Stimulated activated CD4-positive, alpha-beta T cell treated with anti-CD3 and anti-CD28 coated beads, Interleukin-15, amount 100 ng/mL, for 24 hours (primary cell): ENCODE results near the gene EPG5.
"Not testable (repeated sequence)": the region's sequence is repeated elsewhere in the genome, so short reads cannot be mapped to it uniquely, and the experiment has no call there.

Source experiments
- DNase-seq: peaks from one replicate; pipeline ENCODE4 v3.0.0-alpha.2; 2020

The EPG5 gene

DNA sequence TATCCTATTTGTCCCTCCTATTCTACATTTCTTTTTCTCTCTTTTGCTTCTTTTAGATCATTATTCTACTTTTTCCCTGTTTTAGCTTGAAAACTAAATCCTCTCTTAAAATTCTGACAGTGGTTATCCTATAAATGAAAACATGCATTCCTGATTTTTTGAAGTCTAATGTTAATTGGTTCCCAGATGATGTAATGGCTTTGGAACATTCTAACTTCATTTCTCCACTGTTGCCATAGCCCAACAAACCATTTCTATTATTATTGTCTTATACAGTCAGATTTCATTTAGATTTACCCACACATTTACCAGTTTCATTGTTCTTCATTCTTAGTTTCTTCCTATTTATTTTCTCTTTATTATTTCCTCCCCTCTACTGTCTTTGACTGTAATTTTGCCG lies 105.2 kb downstream of the EPG5 start:
- no peak for DNase-seq

DNA sequence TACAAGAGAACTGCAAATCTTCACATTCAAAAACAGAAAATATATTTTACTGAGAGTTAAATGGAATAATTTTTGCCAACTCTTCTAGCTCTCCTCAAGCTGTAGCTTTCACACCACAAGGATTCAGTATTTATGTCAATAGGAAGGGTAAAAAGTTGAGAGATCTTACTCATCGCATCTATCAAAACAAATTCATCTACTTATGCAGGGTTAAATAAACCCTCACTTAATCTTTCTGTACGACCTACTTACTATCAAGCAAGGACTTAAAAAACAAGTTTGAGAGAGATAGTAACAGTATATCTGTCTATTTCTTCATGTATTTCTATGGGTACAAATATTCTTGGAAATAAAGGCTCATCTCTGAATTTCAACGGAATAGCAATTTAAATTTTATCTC lies 106.2 kb downstream of the EPG5 start:
- DNase-seq: no peak

DNA sequence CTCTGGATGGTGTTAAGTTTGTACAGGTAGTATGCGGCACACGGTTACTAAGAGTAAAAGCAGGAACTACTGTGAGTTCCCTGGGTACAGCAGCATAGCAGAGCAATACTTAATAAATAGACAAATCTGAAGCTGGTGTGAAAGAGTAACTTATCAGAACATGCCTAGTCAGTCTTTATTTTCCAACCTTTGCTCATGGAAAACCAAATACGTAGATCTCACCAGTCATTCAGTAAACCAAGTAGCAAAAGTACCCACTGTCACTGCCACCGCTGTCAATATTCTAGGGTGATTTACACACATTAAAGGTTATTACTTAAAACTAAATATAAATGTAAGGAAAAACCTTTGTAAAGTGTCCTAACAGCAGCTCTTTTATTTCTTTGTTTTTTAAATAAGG lies 106.6 kb downstream of the EPG5 start:
- no peak for DNase-seq

DNA sequence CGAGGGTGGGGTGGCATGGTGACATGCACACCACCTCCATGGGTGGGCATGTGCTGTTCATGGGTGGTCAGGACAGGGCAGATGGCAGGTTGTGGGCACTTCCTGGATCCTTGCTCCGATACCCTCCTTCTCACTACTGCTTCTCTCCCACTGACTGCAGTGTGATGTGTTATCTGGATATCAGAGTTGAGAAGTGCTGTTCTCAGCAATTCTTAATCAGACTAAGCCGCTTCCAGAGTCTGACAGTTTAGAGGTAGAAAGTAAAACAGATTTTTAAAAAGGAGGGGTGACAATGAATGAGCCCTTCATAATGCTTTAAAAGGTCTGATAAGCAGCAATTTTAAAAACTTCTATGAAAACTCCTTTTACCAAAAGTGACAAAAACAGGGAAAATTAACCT lies 107.8 kb downstream of the EPG5 start:
- no peak for DNase-seq

DNA sequence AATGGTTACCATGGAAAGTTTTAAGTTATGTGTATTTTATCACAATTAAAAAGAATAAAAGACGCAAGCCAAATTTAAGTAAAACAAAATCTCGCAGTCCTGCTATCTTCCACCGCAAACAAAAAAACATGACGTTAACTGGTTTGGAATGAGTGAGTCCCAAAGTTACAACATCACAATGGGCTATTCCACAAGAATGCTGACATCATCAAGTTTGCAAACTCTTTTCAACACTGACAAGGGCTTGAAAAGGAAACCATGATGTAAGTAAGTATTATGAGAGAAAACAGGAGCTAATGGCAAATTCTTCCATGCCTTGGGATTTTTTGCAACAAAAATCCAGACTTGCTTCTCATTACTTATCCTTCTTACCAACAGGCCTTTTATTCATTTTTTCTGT lies 110.6 kb downstream of the EPG5 start:
- DNase-seq: no peak

DNA sequence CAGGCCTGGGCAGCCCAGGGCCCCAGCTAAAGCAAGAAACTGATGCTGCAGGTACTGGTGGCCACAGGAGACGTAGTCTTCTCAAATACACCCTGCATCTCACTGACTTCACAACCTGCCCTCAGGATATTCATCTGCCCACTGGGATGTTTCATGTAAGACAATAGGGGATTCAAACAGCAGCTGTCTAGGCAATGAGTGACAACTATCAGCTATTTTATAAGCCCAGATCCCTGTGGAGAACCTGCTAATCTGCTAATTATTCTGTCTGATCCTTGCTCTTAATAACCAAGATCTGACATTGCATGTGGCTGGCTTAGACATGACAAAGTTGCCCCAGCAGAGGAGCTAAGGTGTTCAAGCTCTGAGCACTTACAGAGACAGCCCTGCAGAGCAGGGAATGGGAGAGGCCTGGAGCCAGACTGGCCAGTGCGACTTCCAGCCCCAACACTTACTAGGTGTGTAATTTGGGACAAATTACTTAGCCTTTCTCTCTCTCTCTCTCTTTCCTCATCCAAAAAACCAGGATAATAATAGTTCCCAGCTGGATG lies 113.0 kb downstream of the EPG5 start:
- DNase-seq: no peak

DNA sequence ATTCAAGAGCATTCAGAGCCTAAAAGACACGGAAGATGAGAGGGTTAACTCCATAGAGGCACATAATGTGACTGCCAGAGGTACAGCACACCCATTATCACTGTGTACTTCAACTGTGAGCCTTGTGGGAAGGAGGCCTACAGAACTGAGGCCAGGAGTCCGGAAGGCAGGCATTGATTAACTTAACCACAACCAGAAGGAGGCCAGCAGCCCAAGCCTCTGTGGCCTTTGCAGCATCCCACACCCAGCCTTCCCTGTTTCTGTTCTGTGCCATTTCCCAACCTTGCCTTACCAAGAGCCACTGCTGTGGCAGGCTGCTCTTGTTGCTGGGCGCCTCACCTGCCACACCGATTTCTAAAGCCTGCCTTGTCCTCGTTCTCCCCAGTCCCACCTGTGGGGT lies 114.5 kb downstream of the EPG5 start:
- DNase-seq: no peak

DNA sequence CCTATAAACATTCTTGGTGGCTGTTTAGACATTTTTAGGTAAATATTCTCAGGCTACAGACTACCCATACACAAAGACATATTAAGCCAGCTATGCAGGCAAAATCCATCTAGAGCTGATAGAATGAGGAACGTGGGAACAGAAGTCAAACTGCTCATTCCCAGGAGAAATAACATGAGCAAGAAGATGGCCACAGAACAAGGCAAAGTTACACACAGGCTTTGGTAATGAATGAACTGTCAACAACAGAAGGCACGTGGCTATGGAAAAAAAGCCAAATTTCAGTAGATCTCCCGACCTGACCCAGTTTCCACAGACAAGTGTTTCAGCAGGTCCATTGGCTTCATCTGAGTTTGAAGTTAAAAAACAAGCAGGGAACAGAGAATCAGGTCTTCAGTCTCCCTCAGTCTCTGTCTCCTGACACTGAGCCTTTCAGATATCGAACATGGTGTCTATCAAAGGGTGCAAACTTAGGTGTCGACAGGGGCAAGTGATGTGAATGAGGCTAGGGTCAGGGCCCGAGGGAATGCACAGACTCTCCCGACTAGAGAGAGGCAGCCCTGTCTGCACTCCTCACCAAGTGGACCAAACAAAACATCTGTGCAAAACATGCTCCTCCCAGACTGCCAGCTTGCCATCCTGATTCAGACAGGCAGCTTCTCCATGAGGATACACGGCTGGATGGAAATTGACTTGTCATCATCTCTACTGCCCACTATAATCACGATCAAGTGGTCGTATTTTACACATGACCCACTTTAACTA lies 115.8 kb downstream of the EPG5 start:
- DNase-seq: no peak

DNA sequence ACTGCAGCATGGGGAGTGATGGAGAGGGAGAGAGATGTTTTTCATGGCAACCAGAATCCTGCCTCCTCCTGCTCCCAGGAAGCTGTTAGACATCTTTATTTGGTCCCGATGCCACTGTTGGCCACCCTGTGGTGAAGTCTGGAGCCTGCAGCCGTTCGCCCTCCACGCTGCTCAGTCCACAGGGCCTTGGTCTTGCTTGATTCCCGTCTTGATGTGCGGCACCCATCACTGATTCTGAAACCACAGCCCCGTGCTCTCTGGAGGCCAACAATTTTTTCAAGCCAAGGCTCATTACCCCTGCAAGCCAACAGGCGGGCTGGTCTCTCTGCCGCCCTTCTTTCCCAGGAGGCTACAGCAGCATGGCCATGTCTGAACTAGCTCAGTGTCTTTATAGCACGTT lies 117.1 kb downstream of the EPG5 start:
- no peak for DNase-seq

DNA sequence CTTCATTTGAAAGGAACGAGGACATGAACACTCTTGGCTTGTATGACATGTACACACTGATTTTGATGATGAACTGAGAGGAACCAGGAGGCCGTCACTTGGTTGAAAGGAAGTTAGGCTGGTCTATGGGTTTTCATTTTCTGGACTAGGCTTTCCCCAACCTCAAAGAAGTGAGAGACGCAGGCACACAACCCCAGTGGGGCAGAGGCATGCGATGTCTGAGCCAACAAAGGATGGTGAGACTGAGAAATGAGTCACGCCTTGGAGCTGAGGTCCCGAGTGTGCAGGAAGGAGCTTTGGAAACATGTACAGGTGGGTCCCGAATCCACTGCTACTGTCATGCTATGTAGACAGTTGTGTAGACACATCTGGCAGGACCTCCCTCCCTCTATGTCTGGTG lies 117.6 kb downstream of the EPG5 start:
- no peak for DNase-seq

DNA sequence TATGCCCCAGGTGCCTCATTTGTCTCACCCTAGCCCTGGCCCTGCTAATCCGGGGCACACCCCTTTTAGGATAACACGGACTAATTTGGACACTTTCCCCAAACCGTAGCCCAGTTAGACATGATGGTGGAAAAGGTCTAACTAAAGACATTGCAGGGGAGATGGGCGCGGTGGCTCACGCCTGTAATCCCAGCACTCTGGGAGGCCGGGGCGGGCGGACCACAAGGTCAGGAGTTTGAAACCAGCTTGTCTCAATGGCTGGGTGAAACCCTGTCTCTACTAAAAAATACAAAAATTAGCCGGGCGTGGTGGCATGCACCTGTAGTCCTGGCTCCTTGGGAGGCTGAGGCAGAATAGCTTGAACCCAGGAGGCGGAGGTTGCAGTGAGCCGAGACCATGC lies 118.5 kb downstream of the EPG5 start:
- DNase-seq: not testable (repeated sequence)

DNA sequence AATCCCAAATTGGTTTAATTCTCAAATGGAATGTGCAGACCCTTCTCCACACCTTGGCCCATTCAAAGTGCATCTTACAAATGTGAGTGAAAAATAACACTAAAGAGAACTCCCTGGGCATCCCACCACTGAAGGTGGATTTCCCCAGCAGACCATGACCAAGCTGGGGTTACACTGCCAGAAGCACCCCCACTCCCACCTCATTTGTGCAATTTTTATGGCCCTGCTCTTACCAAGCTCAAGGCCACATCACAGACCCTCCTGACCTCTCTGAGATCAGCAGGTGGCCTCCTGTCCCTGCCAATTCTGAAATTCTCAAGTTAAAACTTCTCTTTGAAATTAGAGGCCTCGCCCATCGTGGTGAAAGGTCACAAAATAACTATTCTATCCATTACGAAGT lies 120.0 kb downstream of the EPG5 start:
- DNase-seq: no peak

DNA sequence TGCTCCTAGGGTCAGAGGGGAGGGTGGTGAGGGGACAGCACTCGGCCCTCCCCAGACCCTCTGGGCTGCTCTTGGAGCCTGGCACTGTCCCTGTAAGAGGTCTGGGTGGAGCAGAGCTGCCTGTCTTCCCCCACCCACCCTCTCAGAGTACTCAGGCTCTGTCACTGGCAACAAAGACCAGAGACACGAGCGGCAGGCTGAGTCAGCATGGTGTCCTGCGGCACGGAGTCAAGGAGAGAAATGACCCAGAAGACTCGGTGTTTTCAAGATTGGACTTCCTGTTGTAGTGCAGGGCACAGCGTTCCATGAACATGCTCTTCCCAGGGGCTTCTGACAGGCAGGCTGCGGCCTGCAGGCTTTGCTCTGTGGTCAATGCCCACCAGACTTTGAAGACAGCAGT lies 121.7 kb downstream of the EPG5 start:
- DNase-seq: no peak

DNA sequence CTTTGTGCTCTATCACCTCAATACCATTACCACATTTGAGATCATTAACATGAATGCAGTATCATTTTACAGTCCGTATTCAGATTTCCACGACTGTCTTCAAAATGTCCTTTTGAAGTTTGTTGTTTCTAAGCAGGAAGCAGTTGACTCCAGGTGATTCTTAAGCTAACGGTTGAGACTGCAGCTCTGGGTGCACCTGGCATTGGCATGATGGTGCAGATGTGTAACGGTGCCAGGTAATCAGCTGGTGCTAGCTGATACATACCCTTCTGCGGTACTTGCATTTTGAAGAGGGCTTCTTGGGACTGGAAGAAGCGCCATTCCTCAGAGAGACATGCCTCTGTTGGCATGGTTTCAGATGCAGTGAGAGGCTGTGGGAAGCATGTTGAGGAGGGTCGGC lies 122.2 kb downstream of the EPG5 start:
- no peak for DNase-seq

DNA sequence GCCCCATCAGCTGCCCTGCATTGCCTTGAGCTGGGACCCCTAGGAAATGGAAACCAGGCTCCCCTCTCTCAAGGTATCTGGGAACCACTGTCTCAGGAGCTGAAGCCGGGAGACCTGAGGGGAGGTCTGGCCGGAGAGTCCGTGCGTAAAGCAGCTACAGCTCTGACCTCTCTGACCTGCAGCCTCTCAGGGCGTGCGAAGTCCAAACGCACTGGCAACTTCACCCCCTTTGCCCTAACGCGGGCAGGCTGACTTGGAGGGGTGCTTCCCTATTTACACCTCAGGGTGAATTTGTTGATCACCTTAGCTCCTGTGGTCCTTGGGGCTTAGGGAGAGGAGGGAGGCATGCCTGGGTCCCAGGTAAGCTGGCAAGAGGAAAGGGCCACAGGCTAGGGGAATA lies 124.1 kb downstream of the EPG5 start:
- no peak for DNase-seq

DNA sequence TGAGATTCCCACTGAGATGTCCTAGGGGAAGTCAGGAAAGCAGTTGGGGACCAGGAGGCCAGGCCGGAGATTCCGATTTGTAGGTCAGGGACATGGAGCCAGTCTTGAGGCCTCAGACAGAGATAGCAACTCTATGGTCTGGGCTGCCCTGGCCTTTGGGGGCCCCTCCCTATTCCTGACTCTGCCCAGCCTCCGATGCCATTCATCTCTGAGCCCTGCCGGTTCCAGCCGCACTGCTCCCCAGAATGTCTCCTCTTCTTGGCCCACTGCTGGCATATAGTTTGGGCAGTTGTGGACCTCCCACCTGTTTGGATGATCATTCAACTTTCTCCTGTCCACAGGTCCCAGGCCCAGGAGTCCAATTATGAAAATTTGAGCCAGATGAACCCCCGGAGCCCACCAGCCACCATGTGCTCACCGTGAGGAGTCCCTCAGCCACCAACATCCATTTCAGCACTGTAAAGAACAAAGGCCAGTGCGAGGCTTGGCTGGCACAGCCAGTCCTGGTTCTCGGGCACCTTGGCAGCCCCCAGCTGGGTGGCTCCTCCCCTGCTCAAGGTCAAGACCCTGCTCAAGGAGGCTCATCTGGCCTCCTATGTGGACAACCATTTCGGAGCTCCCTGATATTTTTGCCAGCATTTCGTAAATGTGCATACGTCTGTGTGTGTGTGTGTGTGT lies 125.2 kb downstream of the EPG5 start:
- no peak for DNase-seq

DNA sequence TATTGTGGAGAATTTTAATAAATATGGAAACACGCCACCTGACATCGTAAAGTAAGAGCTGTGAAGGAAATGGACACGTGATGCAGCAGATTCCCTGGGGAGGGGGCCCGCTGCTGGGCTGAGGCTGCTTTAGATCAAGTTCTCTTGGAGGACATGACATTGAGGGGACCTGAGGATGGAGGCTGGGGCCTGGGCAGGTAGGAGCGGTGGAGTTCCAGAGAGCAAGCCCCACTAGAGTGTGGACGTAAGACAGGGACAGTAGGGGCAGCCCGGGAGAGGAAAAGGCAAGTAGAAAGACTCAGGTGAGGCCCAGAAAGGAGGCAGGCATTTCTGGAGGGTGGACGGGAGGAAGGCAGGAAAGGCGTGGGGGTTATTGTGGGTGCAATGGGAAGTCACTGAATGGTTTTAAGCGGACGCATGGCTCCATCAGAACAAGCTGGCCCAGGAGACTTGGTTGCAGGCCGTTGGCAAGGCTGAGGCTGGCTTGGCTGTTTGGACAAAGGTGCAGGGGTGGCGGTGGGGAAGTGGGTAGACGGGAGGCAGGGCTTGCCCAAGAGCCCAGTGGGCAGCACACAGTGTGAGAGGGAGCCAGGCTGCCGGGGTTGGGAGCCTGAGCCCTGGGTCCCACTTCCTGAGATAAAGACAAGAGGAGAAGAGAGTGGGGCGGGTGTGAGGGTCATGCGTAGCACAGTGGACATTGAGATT lies 125.9 kb downstream of the EPG5 start:
- DNase-seq: no peak

DNA sequence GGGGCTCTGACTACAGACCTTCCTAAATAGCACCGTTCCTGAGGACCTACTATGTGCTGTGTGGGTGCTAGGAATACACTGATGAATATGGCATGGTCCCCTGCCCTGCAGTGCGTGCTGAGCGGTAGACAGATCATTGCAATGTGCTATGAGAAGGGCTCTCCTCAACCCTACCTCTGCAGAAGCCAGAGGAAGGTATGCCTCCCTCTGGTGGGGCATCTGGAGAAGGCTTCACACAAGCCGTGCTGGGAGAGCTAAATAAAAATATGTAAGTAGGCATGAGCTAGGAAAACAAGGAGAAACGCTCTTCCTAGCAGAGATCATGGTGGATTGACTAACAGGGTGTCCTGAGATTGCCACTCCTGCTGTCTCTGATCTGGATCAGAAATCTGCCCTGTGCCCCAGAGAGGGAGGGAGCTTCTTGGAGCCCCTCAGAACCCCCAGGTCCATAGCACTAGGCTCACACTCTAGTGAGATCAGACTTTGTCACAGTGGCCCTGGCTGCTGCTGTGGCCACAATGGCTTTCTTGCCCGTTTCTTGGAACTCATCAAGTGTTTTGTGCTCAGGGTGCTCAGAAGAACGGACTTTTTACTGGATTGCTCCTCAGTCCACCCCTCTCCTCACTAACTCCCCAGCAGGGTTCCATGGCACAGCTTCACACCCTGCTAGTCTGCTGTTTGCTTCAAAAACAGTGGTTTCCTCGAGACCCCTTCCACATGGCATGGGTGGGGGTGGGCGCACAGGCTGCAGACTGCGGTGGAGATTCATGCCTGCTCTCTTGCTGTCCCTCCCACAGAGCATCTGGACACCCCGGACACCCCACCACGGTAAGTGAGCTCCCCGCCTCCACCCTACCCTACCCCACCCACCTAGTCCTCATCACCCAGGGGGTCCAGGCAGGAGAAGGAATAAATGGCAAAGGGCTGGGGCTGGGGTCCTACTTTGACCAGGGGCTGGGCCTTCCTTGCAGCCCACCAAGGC lies 127.4 kb downstream of the EPG5 start:
- peak; percentile 36 for DNase-seq

DNA sequence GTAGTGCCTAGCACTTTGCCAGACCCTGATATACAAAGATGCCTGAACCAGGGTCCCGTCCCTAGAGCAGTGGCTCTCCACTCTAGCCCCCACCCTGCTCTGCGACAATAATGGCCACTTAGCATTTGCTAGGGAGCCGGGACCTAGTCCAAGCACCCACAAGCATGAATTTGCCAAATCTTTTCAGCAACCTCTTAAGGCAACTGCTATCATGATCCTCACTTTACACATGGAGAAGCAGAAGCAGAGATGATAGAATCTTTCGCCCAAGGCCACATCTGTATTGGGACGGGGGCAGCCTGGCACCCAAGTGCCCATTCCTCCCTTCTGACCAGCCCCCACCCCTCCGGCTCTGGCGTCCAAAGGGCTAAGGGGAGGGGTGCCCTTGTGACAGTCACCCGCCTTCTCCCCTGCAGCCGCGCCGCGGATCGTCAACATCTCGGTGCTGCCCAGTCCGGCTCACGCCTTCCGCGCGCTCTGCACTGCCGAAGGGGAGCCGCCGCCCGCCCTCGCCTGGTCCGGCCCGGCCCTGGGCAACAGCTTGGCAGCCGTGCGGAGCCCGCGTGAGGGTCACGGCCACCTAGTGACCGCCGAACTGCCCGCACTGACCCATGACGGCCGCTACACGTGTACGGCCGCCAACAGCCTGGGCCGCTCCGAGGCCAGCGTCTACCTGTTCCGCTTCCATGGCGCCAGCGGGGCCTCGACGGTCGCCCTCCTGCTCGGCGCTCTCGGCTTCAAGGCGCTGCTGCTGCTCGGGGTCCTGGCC lies 128.6 kb downstream of the EPG5 start:
- no peak for DNase-seq

DNA sequence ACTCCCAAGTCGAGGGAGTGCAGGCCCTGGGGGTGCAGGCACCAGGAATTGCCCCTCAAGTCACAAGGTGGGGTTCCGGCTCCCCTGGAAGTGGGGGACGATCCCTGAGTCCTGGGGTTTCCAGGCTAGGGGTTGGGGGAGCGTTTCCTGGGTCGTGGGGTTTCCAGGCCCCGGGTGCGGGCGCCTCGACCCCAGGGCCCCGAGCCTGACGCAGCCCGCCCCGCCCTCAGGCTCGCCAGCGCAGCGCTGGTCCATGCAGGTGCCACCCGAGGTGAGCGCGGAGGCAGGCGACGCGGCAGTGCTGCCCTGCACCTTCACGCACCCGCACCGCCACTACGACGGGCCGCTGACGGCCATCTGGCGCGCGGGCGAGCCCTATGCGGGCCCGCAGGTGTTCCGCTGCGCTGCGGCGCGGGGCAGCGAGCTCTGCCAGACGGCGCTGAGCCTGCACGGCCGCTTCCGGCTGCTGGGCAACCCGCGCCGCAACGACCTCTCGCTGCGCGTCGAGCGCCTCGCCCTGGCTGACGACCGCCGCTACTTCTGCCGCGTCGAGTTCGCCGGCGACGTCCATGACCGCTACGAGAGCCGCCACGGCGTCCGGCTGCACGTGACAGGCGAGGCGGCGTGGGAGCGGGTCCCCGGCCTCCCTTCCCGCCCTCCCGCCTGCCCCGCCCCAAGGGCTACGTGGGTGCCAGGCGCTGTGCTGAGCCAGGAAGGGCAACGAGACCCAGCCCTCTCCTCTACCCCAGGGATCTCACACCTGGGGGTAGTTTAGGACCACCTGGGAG lies 129.7 kb downstream of the EPG5 start:
- peak; percentile 69 for DNase-seq
